ENCODE measurements around the gene MAP2. TPM values are rescaled to one million over a fixed set of nuclear protein-coding genes. Genes with fewer than 3 reads are reported as not detected.

MAP2 gene, protein sequence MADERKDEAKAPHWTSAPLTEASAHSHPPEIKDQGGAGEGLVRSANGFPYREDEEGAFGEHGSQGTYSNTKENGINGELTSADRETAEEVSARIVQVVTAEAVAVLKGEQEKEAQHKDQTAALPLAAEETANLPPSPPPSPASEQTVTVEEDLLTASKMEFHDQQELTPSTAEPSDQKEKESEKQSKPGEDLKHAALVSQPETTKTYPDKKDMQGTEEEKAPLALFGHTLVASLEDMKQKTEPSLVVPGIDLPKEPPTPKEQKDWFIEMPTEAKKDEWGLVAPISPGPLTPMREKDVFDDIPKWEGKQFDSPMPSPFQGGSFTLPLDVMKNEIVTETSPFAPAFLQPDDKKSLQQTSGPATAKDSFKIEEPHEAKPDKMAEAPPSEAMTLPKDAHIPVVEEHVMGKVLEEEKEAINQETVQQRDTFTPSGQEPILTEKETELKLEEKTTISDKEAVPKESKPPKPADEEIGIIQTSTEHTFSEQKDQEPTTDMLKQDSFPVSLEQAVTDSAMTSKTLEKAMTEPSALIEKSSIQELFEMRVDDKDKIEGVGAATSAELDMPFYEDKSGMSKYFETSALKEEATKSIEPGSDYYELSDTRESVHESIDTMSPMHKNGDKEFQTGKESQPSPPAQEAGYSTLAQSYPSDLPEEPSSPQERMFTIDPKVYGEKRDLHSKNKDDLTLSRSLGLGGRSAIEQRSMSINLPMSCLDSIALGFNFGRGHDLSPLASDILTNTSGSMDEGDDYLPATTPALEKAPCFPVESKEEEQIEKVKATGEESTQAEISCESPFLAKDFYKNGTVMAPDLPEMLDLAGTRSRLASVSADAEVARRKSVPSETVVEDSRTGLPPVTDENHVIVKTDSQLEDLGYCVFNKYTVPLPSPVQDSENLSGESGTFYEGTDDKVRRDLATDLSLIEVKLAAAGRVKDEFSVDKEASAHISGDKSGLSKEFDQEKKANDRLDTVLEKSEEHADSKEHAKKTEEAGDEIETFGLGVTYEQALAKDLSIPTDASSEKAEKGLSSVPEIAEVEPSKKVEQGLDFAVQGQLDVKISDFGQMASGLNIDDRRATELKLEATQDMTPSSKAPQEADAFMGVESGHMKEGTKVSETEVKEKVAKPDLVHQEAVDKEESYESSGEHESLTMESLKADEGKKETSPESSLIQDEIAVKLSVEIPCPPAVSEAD (N-terminal part only)
- 1.5 and 5.1 TPM in 2 replicates for total RNA-seq

DNA sequence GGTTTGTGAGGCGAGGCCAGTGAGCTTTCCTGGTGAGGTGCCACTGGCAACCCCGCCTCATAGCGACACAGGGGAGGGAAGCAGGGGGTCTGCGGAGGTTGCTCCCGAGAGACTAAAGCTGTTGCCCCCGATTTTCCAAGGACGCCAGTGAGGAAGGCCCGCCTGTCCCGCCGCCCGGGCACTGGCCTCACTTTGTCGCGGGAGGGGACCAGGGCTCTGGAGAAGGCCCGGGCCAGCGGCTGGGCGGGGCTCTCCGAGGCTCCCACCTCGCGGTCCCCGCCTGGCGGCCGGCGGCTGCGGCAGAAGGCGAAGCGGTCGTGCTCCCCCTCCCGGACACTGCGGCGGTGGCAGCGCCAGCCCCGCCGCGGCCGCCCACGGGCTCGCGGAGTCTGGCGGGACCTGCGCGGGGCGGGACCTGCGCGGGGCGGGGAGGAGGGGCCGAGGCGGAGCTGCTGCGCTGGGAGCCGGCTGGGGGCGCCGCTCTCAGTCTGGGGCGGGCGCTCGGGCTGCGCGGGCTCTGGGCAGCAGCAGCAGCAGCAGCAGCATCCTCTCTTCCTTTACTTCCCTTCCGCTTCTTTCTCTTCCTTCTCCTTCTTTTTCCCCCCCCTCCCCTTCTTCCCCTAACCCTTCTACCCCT, at the start of gene MAP2:
Gene MAP2 (plus strand): TSS at position 486 of the 637 bp plus-strand sequence. CDS start 229,124 bp downstream, outside the sequence.

DNA sequence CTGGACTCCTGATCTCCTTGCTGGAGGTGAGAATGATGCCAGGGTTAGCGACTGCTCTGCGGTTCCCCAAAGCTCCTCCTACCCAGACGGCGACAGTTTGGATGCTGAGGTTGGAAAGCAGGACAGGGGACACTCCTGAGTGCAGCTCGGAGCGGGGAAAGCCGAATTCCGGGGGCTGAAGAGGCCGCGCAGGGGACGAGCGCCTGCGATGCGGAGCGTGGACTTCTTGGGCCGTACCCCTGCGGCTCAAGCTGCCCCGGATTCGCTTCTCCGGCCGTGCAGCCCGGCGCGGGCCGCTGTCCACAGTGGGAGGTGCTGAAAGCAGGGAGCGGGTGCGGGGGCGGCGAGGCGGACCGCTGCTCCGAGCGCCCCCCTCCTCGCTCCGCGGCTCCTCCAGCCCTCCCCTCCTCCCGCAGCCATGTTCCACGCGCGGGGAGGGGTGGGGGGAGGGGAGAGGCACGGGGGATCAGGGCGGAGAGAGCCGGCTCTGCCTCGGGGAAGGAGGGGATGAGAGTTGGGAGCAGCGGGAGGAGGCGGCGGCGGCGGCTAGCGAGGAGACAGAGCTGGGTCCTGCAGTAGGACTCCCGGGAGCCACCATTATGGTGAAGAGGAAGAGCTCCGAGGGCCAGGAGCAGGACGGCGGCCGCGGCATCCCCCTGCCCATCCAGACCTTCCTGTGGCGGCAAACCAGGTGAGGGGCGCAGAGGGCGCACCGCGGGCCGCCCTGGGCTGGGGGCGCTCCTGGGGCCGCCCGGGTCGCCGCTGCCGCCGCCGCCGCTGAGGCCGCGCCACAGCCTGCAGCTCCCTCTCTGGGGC, 347.8 kb downstream of the MAP2 start, which contains the start of gene UNC80:
Gene UNC80 (plus strand): TSS at position 359 of the 816 bp plus-strand sequence. CDS start 241 bp downstream, at position 600.

Small RNA genes lying within 50 kb of the gene (small RNA-seq; reads per million reads assigned to genes)
- gene RNA5SP118 = not detected

Measured in placental epithelial cell (primary cell).